Right renal cortex interstitium (tissue), 3 donors: ENCODE measurements around the gene P2RX6. TPM values are rescaled to one million over a fixed set of nuclear protein-coding genes. Genes with fewer than 3 reads are reported as not detected.
"Not testable (repeated sequence)": the region's sequence is repeated elsewhere in the genome, so short reads cannot be mapped to it uniquely, and the experiment has no call there.

ENCODE experiments used
- DNase-seq, 3 donors: peaks; one replicate each; pipeline ENCODE4 v3.0.0-alpha.2; 2013; ENCODE audit warnings: low read depth in 3 of 3, low spot score in 2 of 3
- polyA plus RNA-seq, 3 donors: library from polyadenylated mRNA; unstranded; fragments of 120-200 nt; gene quantifications; one replicate each; pipeline ENCODE4 v1.2.1, GENCODE V29; 2013; ENCODE audit not compliant: insufficient read length in 3 of 3

Gene P2RX6
- polyA plus RNA-seq, 3 donors: 0.89 to 1.4 (median 1.1) TPM

GRCh38 chr22:21070690-21071615 lies 56.0 kb downstream of the P2RX6 start:
- no peak for DNase-seq

DNA sequence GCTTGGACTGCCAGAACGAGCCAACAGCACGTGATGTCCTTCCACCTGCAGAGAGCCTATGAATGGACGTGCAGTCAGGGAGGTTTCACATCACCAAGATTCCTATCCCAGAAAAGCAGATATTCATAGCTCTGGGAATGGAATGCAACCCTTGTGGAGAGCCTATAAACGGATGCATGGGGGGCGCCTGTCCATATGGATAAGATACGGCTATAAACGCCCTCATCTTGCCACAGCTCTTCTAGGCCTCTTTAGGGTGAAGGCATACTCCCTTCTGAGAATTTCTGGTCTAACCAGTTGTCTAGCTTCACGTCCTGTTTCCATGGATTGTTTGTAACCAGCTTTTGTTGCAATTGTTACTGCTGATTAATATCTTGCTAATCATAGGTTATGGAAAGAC lies 56.8 kb downstream of the P2RX6 start:
- DNase-seq: not testable (repeated sequence)

DNA sequence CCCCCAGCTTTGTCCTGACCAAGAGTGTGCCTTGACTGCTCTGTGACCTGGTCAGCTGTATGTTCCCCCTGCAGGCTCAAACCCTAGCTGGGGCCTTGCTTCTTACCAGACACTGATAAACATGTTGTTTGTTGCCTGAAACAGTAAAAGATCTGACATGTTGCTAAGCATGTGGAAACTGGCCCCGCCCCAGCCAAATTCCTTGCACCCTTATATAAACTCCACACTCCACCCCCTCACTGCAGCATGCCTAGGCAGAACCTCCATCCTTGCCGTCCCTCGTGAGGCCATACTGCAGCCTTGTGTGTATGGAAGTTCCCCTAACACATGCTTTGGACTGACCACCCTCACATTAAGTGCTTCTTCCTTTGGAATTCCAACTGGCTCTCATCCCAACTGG lies 58.1 kb downstream of the P2RX6 start:
- DNase-seq: no peak

- no peak for DNase-seq
Observed at GRCh38 chr22:21073482-21073881, 58.5 kb downstream of the P2RX6 start.

- DNase-seq: no peak
Observed at GRCh38 chr22:21074102-21074715, 59.2 kb downstream of the P2RX6 start.

DNA sequence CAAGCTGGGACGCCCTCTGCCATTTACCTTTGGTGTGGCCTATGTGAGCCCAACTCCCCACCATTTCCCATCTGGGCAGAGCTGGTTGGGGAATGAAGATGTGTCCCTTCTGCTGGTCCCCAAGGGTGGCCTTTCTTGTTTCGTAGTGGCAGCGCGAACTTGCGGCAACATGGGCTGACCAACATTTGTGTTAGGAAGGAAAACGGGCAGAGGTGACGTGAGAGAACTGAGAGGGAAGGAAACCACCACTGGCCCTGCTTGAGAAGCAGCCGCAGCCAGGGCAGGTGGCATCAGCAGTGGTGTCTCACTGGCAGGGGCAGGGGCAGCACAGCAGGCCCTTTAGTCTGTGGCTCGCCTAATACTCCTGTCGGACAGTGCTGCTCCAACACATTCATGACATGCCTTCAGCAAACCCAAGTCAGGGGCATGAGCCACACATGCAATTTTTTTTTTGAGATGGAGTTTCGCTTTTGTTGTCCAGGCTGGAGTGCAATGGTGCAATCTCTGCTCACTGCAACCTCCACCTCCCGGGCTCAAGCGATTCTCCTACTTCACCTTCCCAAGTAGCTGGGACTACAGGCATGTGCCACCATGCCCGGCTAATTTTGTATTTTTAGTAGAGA lies 60.7 kb downstream of the P2RX6 start:
- no peak for DNase-seq

- no peak for DNase-seq
Observed at GRCh38 chr22:21076912-21077625, 62.1 kb downstream of the P2RX6 start.

Other genes with a start within 250 kb of the P2RX6 start
- gene SERPIND1, start 241.1 kb upstream of the P2RX6 start, polyA plus RNA-seq: 1 to 10 TPM; 2.3 to 4.4 (median 3.8) TPM
- 10 to 100 TPM; 56.5 to 58.7 (median 57.4) TPM for gene PI4KA, start 156.4 kb upstream of the P2RX6 start, polyA plus RNA-seq
- 10 to 100 TPM; 34.0 to 34.9 (median 34.6) TPM for gene SNAP29, start 156.2 kb upstream of the P2RX6 start, polyA plus RNA-seq
- 10 to 100 TPM; 63.1 to 65.0 (median 64.5) TPM for gene CRKL, start 97.8 kb upstream of the P2RX6 start, polyA plus RNA-seq
- under 1 TPM; 0.69 to 0.97 (median 0.76) TPM for gene AIFM3, start 47.9 kb upstream of the P2RX6 start, polyA plus RNA-seq
- gene LZTR1, start 32.9 kb upstream of the P2RX6 start, polyA plus RNA-seq: 10 to 100 TPM; 35.7 to 42.8 (median 37.3) TPM
- 10 to 100 TPM; 15.4 to 17.2 (median 16.1) TPM for gene THAP7, start 13.0 kb upstream of the P2RX6 start, polyA plus RNA-seq
- gene SLC7A4, start 17.4 kb downstream of the P2RX6 start, polyA plus RNA-seq: 1 to 10 TPM in 2 of 3 donors, under 1 TPM in 1; 0.94 to 1.5 (median 1.4) TPM
- under 1 TPM; 0.07 to 0.20 (median 0.11) TPM for gene LRRC74B, start 30.8 kb downstream of the P2RX6 start, polyA plus RNA-seq